ENCODE data around the gene EXD1.

Gene EXD1

GRCh38 chr15:41161736-41162135 lies 68.8 kb downstream of the EXD1 start:
- DNase-seq (ENCODE audit: low read depth) = no peak
- H3K4me3 ChIP-seq (ENCODE audit: low read depth, low read length) = no peak overlapping the region
- no peak for TF ChIP-seq CTCF (IDR thresholded peaks at IDR 0.05; ENCODE audit: control insufficient read depth, extremely low read depth, insufficient read depth)

- no peak for TF ChIP-seq CTCF (IDR thresholded peaks at IDR 0.05; ENCODE audit: control insufficient read depth, extremely low read depth, insufficient read depth)
- H3K4me3 ChIP-seq (ENCODE audit: low read depth, low read length) = no peak overlapping the region
Observed at GRCh38 chr15:41161336-41161735, 69.2 kb downstream of the EXD1 start.

GRCh38 chr15:41160639-41161315 lies 69.8 kb downstream of the EXD1 start:
- no peak for DNase-seq (ENCODE audit: low read depth)
- no peak for TF ChIP-seq CTCF (IDR thresholded peaks at IDR 0.05; ENCODE audit: control insufficient read depth, extremely low read depth, insufficient read depth)
- H3K4me3 ChIP-seq (ENCODE audit: low read depth, low read length) = no peak overlapping the region

More at GRCh38 chr15:41161336-41161735, 69.2 kb downstream of the EXD1 start:
- DNase-seq (ENCODE audit: low read depth) = no peak

GRCh38 chr15:41154412-41154811 lies 76.1 kb downstream of the EXD1 start:
- DNase-seq (ENCODE audit: low read depth) = no peak
- TF ChIP-seq CTCF (IDR thresholded peaks at IDR 0.05; ENCODE audit: control insufficient read depth, extremely low read depth, insufficient read depth) = no peak
- H3K4me3 ChIP-seq (ENCODE audit: low read depth, low read length) = no peak overlapping the region

GRCh38 chr15:41153733-41154132 lies 76.8 kb downstream of the EXD1 start:
- DNase-seq (ENCODE audit: low read depth) = no peak
- TF ChIP-seq CTCF (IDR thresholded peaks at IDR 0.05; ENCODE audit: control insufficient read depth, extremely low read depth, insufficient read depth) = no peak
- H3K4me3 ChIP-seq (ENCODE audit: low read depth, low read length) = no peak overlapping the region

- DNase-seq (ENCODE audit: low read depth) = no peak
- no peak for TF ChIP-seq CTCF (IDR thresholded peaks at IDR 0.05; ENCODE audit: control insufficient read depth, extremely low read depth, insufficient read depth)
- H3K4me3 ChIP-seq (ENCODE audit: low read depth, low read length) = no peak overlapping the region
Observed at GRCh38 chr15:41151451-41152005, 79.0 kb downstream of the EXD1 start.

GRCh38 chr15:41150279-41150678 lies 80.3 kb downstream of the EXD1 start:
- no peak for TF ChIP-seq CTCF (IDR thresholded peaks at IDR 0.05; ENCODE audit: control insufficient read depth, extremely low read depth, insufficient read depth)
- no peak overlapping the region for H3K4me3 ChIP-seq (ENCODE audit: low read depth, low read length)
- no peak for DNase-seq (ENCODE audit: low read depth)

Measured in LNCaP clone FGC (cell line).